Dedifferentiated amniotic fluid mesenchymal stem cell (primary cell): ENCODE results near the gene LSM14B.

ENCODE experiments used
- DNase-seq: peaks from one replicate; pipeline ENCODE4 v3.0.0-alpha.2; 2016; ENCODE audit errors: extremely low spot score

LSM14B gene

DNA sequence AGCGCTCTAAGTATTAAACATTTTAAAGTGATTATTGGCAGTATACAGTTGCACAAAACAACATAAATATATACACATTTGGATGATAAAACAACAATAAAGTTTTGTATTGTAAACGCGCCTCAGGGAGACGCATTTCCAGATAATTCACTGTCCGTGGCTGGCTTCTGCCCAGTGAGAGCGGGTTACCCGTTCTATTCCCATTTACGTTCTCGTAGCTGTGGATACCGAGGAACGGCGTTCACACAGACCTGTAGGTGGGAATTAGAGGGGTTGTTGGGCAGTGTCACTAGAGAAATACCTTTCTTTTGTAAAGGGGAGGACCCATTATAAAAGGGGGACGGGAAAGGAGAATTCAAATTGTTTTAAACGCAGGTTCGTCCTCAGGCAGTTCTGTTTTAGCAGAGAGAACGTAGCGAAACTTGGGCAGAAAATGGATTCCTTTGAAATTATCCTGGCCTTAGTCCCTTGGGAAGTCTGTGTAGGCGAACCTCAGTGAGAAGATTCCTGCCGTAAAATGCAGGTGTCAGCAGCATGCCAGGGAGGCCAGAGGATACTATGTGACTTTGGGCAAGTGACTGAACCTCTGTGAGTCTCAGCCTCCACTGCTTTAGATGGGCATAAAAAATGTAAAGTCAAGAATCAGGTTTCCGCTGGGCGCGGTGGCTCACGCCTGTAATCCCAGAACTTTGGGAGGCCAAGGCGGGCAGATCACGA lies 61.3 kb downstream of the LSM14B start:
- DNase-seq = no peak
